ENCODE measurements around the gene PIN1.

Gene PIN1

DNA sequence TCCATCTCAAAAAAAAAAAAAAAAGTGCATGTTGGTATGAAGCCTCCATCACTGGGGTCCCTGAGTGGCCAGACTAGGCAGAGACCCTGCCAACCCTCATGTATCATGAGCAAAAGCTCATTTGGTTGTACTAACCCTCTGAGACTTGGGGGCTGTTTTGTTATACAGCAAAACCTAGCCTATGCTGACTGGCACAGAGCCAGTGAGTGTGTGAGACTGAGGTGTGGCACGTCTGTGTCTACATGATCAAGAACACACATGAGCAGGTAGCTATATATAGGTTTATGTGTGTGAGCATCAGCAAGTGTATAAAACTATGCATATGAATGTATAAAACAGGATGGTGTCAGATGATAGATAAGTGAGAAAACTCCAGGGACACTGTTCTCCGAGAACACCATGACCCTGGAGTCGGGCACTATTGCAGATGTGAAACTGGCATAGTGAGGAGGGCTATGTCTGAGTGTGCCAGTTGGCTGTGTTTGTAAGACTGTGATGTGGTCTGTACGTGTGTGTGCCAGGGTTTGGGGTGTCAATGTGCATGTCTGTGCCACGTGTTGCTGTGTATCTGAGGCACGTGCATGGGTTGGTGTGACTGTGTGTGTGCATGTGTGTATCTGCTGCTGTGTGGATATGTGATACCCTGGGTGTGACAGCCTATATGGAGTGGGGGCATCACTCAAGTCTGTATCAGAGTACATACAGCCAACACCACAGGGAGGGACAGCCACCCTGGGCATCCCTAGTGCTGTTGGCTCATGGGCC, 56.7 kb downstream of the PIN1 start:
- DNase-seq, result no peak

Measured in midbrain (tissue), 1 donor.